ENCODE measurements around the gene ZNF638. TPM values are rescaled to one million over a fixed set of nuclear protein-coding genes. Genes with fewer than 3 reads are reported as not detected.
"Not testable (repeated sequence)": the region's sequence is repeated elsewhere in the genome, so short reads cannot be mapped to it uniquely, and the experiment has no call there.

The ZNF638 gene
- total RNA-seq, 2 experiments from 2014 or later: 75.8 to 76.0 TPM

DNA sequence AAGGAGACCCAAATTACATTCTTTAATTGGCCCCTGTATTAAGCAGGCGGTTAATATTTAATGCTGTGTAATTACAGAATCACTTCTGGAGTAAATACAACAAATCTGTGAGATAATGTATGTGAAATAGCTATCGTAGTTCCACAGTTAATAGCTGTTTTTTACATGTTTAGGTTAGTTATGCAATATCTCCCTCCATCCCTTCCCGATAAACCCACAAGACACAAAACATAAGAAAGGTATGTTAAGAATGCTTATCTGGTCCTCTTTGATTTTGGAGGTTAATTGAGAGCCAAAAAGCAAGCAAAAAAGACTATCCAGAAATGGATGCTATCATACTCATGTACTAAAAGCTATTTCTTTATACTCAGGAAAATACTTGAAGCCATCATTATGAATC lies 49.1 kb downstream of the ZNF638 start:
- CTCF ChIA-PET: no interaction called here
- POLR2A ChIA-PET: no interaction called here

DNA sequence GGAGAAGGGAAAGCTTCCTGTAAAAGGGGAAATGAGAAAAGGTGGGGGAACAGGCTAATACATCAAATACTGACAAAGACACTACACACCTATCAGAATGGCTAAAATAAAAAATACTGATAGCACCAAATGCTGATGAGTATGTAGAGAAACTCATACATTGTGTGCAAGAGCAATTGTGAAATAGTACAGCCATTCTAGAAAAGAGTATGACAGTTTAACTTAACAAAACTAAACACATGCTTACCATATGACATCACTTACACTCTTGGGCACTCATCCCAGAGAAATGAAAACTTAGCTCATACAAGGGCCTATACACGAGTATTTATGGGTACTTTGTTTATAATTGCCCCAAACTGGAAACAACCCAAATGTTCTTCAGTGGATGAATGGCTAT lies 53.4 kb downstream of the ZNF638 start:
- POLR2A ChIA-PET: no interaction called here
- CTCF ChIA-PET: no interaction called here

DNA sequence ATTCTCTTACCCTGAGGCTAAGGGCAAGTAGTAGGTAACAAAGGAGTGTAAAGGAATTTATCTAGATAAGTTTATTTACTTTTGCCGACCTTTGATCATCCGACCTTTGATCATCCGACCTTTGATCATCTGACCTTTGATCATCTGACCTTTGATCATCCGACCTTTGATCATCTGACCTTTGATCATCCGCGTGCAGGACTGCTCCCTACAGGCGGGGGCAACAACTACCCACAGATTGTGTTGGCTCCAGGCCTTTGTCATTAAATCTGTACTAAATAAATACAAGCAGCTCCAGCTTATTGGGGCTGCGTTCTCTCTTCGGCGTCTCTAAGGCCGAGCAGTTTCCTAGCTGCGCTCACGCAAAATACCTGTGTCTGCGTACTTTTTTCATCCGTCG lies 56.6 kb downstream of the ZNF638 start:
- ChIA-PET CTCF (no interaction called here), POLR2A (no interaction called here)

DNA sequence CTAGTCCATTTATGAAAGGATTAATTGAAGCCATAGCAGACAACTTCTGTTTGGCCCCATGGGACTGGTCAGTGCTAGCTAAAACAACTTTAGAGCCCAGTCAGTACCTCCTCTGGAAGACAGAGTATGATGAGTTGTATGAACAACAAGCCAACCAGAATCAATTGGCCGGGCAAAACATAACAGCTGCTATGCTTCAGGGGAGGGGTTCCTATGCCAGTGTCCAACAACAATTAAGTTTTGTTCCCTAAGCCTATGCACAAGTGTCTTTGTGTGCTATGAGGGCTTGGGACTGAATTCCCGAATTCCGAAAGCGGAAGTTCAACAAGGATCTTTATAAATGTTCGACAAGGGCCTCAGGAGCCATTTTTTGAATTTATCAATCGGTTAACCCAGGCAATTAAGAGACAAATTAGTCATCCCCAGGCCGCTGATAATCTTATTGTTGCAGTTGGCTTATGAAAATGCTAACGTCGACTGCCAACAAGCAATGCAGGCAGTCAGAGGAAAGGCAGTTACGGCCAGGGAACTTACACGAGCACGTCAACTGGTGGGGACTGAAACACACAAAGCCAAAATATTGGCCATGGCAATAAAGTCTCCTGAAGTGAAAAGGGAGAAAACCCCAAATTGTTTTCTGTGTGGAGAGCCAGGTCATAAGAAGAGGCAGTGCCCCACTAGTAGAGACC lies 57.9 kb downstream of the ZNF638 start:
- ChIA-PET CTCF (no interaction called here), POLR2A (no interaction called here)

DNA sequence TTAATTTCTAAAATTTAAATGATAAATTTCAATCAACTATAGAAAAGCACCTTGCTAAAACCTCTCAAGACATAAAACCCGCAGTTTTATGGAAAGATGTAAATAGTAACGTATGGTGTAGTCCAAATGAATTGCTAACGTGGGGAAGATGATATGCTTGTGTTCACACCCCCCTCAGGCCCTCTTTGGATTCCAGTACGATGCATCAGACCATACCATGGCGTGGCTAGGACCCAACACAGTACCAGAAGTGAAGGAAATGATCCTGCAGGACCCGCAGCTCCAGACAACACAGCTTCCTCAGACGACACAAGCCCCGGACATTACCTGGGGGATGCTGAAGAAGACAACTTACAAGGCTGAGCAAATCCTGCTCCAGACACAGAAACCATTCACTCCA lies 61.6 kb downstream of the ZNF638 start:
- ChIA-PET POLR2A (interaction anchor here (0.6 kb wide), 1 partner anchor 13 kb away, joined by 3 read pairs; no protein-coding TSS in a partner anchor), CTCF (no interaction called here)

DNA sequence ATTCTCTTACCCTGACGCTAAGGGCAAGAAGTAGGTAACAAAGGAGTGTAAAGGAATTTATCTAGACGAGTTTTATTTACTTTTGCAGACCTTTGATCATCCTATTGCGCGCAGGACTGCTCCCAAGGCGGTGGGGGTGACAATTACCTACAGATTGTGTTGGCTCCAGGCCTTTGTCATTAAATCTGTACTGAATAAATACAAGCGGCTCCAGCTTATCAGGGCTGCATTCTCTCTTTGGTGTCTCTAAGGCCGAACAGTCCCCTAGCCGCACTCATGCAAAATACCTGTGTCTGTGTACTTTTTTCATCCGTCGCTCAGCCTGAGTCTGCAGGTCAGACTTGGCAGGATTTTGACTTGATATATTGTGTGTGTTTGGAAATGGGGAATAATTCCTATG lies 63.9 kb downstream of the ZNF638 start:
- ChIA-PET CTCF (no interaction called here), POLR2A (no interaction called here)

DNA sequence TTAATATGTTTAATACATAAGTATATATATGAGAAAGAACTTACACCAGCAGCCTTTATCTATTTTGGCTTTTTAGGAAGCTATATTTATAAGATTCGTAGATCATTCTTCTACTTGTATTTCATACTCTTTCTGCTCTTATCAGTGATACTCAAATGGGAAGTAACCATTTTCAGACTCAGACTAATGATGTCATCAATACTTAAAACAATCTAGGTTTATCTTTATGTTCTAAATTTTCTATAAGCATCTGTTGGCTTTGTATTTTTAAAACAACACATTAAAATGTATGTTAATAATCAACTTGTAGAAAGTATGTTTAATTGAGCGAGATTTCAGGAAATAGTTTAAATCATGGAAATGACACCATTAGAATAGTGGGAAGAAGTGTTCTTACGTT lies 70.8 kb downstream of the ZNF638 start:
- POLR2A ChIA-PET: no interaction called here

DNA sequence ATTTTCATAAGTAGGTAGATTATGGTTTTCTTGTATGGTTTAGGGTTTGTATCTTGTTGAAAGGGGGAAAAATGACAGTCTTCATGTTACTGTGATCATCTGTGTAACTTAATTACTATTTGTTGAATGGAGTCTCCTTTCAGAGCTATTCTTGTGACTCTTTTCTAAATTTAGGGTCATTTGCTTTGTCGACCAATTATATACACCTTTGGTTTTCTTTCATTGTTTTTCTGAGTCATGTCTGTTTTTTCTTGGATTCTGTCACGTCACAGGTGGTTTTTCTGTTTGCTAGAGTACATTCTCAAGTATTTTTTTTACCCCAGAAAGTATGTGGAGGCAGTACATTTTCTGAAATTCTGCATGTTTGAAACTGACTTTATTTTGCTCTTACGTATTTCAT lies 78.0 kb downstream of the ZNF638 start:
- CTCF ChIA-PET: no interaction called here
- POLR2A ChIA-PET: no interaction called here

More for the DNA sequence above, 70.8 kb downstream of the ZNF638 start:
- CTCF ChIA-PET: no interaction called here

DNA sequence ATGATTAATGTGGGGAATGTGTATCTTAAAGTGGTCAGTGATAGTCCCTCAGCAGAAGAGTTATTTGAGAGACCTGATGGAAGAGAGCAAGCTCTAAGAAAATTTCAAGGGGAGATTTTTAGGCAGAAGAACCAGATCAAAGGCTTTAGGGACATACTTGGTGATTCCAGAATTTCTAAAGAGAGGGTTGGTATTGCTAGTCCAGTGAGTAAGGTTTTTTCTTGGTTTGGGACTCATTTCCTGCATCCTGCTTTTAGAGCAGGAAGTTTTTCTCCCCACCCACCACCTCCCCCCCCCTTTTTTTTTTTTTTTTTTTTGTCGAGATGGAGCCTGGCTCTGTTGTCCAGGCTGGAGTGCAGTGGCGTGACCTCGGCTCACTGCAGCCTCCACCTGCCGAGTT lies 79.1 kb downstream of the ZNF638 start:
- ChIA-PET POLR2A (no interaction called here), CTCF (no interaction called here)

DNA sequence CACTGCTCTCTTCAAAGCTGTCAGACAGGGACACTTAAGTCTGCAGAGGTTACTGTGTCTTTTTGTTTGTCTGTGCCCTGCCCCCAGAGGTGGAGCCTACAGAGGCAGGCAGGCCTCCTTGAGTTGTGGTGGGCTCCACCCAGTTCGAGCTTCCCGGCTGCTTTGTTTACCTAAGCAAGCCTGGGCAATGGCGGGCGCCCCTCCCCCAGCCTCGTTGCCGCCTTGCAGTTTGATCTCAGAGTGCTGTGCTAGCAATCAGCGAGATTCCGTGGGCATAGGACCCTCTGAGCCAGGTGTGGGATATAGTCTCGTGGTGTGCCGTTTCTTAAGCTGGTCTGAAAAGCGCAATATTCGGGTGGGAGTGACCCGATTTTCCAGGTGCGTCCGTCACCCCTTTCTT lies 85.3 kb downstream of the ZNF638 start:
- POLR2A ChIA-PET, CTCF ChIA-PET: not testable (repeated sequence)

DNA sequence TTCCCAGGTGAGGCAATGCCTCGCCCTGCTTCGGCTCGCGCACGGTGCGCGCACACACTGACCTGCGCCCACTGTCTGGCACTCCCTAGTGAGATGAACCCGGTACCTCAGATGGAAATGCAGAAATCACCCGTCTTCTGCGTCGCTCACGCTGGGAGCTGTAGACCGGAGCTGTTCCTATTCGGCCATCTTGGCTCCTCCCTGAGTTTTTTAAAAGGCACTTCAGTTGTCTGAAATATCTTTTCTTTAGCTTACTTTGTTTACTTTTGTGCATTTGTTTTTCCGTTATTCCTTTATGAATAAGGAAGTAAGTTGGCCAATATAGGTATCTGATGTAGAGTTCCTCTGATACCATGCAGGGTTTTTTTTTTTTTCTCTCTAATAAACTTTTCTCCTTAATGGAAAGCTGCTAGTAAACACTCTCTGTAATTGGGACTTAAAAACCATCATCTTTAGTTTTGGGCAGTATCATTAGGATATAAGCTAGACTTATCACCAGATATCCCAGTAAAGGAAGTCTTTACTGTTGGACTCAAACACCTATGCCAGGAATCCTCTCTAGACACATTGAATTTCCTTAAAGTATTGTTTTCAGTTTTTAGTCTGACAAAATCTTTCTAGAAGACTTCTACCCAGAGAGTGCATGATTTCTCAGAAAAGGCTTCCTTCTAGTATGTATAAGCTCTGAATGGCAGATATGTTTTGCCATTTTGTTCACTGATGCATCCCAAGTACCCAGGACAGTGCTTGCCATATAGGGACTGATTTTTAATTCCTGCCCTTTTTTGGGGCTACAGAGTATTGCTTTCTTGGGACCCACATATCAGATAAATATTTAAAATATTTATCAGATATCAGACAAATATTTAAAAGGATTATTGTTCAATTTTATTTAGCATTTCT lies 86.0 kb downstream of the ZNF638 start:
- CTCF ChIA-PET: interaction anchor here (0.6 kb wide), 1 partner anchor 347 kb away, joined by 3 read pairs; no protein-coding TSS in a partner anchor

DNA sequence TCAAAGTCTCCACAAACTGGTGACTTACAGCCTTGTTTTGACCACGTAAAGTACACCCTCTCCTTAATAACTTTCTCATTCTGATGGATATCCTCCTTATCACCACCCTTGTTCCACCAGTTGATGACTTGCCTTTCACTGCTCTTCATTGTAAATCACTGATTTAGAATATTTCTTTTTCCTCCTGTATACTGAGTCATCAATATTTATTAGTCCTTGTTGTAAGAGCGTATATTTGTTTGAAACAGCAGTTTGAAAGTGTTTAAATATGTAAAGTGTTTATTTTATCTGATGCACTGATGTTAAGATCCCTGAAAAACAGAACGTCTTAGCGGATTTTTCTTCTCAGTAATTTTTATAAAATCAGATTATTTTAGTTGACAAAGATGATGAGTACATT lies 87.6 kb downstream of the ZNF638 start:
- CTCF ChIA-PET: interaction anchor here (0.8 kb wide), 1 partner anchor 10 kb away, joined by 3 read pairs; no protein-coding TSS in a partner anchor
- POLR2A ChIA-PET: no interaction called here

More for the DNA sequence above, 86.0 kb downstream of the ZNF638 start:
- POLR2A ChIA-PET: no interaction called here

DNA sequence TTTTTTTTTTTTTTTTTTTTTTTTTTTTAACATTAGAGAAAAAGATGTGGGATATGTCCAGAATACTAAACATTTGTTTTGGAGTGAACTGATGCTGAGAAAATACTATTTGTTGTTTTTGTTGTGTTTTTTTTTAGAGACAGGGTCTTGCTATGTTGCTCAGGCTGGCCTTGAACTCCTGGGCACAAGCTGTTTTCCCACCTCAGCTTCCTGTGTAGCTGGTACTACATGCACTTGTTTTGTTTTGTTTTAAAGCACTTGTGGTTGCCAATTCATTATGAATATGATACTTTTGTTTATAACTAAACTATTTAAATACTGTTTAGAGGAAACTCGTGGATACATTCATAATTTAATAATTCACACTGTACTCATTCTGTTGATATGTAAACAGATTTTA lies 88.4 kb downstream of the ZNF638 start:
- CTCF ChIA-PET: interaction anchor here (0.8 kb wide), 1 partner anchor 11 kb away, joined by 3 read pairs; no protein-coding TSS in a partner anchor
- POLR2A ChIA-PET: no interaction called here

DNA sequence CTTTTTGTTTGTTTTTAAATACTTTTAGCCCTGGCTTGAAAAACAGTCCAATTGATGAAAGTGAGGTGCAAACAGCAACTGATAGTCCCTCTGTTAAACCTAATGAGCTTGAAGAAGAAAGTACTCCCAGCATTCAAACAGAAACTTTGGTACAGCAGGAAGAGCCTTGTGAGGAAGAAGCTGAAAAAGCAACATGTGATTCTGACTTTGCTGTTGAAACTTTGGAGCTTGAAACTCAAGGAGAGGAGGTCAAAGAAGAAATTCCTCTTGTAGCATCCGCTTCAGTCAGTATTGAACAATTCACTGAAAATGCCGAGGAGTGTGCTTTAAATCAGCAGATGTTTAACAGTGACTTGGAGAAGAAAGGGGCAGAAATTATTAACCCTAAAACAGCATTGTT lies 91.2 kb downstream of the ZNF638 start:
- CTCF ChIA-PET: no interaction called here
- POLR2A ChIA-PET: no interaction called here

DNA sequence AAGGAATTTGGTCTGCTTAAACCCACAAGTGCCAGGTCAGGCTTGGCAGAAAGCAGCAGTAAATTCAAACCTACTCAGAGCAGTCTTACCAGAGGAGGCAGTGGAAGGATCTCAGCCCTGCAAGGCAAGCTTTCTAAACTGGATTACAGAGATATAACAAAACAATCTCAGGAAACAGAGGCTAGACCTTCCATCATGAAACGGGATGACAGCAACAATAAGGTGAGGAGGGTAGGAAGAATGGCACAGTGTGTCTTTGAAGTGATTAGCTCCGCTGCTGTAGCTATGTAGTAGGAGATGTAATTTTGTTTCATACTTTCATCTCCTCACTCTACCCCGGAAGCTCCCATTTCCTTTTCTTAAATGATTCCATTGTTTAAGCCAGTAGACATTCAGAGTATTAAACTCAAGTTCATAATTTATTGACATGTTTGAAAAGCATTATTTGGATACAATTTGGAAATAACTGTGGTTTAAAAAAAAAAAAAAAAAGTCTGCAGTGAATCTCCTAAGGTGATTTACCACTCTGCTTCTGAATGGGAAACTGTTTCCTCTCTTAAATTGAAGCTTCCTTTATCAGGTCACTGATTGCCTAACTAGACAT lies 92.3 kb downstream of the ZNF638 start:
- ChIA-PET POLR2A (no interaction called here), CTCF (interaction anchor here (0.7 kb wide), 1 partner anchor 37 kb away, joined by 3 read pairs; no protein-coding TSS in a partner anchor)

DNA sequence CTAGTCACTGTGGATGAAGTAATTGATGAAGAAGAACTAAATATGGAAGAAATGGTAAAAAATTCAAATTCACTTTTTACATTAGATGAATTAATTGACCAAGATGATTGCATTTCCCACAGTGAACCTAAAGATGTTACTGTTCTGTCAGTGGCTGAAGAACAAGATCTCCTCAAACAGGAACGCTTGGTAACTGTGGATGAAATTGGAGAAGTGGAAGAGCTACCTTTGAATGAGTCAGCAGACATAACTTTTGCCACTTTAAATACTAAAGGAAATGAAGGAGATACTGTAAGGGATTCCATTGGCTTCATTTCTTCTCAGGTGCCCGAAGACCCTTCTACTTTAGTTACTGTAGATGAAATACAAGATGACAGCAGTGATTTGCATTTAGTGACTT lies 95.1 kb downstream of the ZNF638 start:
- POLR2A ChIA-PET: no interaction called here
- CTCF ChIA-PET: no interaction called here

DNA sequence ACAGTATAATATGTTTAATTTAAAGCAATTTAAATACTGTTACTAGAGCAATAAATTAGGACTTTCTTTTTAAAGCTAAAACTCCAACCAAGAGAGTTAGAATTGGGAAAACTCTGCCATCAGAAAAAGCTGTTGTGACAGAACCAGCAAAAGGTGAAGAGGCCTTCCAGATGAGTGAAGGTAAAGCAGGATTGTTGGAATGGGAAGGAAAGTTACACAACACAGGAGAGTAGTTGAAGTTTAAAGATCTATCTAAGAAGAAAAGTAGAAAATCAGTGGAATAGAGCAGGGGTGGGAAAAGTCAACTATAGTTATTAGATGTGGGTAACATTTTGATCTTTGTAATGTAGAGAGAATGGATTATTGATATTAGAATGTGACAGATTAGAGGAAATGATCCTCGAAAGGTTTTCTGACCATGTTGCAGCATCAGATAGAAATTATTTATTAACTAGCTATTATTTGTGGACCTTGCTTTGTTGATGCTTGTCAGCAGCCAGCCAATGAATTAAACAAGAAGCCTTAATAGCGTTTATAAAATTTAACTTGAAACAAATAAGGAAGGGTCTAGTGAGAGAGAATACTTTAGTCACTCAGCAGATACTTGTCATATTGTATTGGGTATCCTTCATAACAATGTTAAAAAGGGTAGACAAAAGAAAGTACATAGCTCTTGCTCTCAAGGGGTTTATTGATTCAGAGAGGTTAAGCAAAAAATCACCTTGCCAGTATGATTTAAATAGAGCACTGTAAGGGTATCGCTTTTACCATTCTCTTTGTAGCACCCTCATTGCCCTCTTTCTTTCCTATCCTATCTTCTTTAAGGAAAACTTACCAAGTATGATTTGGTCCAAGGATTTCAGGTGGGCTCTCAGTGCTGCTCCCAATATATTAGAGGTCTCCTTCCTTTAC lies 97.1 kb downstream of the ZNF638 start:
- ChIA-PET POLR2A (no interaction called here), CTCF (no interaction called here)

DNA sequence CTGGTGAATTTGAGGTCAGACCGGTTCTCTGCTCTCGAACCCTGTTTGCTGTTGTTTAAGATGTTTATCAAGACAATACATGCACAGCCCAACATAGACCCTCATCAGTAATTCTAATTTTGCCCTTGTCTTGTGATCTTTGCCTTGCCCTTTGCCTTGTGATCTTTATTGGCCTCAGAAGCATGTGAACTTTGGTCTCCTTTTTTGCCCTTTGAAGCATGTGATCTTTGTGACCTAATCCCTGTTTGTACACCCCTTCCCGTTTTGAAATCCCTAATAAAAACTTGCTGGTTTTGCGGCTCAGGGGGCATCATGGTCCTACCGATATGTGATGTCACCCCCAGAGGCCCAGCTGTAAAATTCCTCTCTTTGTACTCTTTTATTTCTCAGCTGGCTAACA lies 113.6 kb downstream of the ZNF638 start:
- CTCF ChIA-PET, POLR2A ChIA-PET: not testable (repeated sequence)

DNA sequence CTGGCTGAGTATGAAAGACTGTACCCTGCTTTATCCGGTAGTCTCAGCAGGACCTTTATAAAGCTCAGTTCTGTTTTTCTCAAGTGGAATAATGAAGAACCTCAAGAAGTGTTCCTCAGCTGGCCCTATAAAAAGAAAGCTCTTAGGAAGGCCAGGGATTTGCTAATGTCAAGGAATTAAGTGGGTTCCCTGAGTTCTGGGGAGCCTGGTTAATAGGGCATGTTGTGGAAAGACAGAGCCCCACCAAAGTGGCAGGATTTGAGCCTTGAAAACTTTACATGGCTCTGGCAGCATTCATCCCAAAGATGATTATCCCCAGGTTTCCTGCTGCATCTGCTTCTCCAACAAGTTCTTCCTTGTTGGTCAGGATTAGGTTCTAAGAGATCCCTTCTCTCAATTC lies 114.9 kb downstream of the ZNF638 start:
- ChIA-PET CTCF (interaction anchor here (0.6 to 1.3 kb wide), 2 partner anchors 14 to 116 kb away, joined by 3 to 4 read pairs; no protein-coding TSS in a partner anchor), POLR2A (no interaction called here)

DNA sequence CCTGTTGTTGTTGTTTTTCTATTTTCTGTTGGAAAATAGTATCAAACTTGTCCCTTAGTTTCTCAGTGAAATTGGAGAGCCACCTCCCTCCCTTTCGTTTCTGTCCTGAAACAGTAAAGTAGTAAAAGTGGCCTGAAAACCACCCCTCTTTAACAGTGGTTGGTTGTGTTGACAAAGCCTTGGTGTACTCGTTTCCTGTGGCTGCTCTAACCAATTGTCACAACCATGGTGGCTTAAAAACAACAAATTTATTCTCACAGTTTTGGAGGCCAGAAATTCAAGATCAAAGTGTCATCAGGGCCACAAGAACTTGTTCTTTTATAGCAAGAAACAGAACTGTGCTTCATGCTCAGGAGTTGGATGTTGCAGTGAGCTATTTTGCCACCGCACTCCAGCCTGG lies 117.8 kb downstream of the ZNF638 start:
- POLR2A ChIA-PET: no interaction called here
- CTCF ChIA-PET: interaction anchor here (0.7 kb wide), 1 partner anchor 18 kb away, joined by 3 read pairs; no protein-coding TSS in a partner anchor

All from activated CD8-positive, alpha-beta memory T cell treated with anti-CD3 and anti-CD28 coated beads for 36 hours (primary cell).